PC-3 (cell line): Measurements from ENCODE around the gene AKT1. TPM values are rescaled to one million over a fixed set of nuclear protein-coding genes. Genes with fewer than 3 reads are reported as not detected.
A peak's percentile ranks its signal among the peaks of the same experiment; 100 is the strongest.

Source experiments
- ATAC-seq: fragments of 200-7000 bp; cut with Tn5 transposase; 2 replicates; pipeline ENCODE4 v1.9.1; 2020; ENCODE audit warnings: mild to moderate bottlenecking, moderate library complexity
- BruUV-seq: library from RNA; stranded (reverse); fragments of 400-500 nt; replicated peaks from 2 replicates; lab custom pipeline; 2021; lab: Mats Ljungman, UMichigan
- CTCF ChIA-PET: fragments of 300-600 bp; sonication (Branson Sonifier 250); formaldehyde crosslinking; loops from one replicate; lab custom pipeline; 2022; ENCODE audit warnings: antibody characterized with exemption; lab: Charles Lee
- POLR2A ChIA-PET: fragments of 300-600 bp; sonication (Branson Sonifier 250); formaldehyde crosslinking; loops from one replicate; lab custom pipeline; 2022; ENCODE audit warnings: antibody characterized with exemption; ENCODE audit not compliant: unreplicated experiment; lab: Charles Lee
- DNase-seq: peaks from one replicate; pipeline ENCODE4 v3.0.0-alpha.2; 2015
- H2AFZ ChIP-seq: fragments of 300-600 bp; sonication (generic); 2 replicates; pipeline ENCODE4 v1.6.0; 2016; ENCODE audit warnings: antibody characterized with exemption, low read length
- H3F3A ChIP-seq: fragments of 300-600 bp; sonication (generic); one replicate; pipeline ENCODE4 v1.6.0; 2017; ENCODE audit warnings: antibody characterized with exemption, low read length, control low read depth, mild to moderate bottlenecking; ENCODE audit not compliant: unreplicated experiment
- H3K27ac ChIP-seq: fragments of 300-600 bp; sonication (generic); 2 replicates; pipeline ENCODE4 v1.5.1; 2016; ENCODE audit warnings: mild to moderate bottlenecking, low read length
- H3K27me3 ChIP-seq: fragments of 300-600 bp; sonication (generic); 2 replicates; pipeline ENCODE4 v1.6.1; 2016; ENCODE audit warnings: low read length, mixed read lengths
- H3K36me3 ChIP-seq: fragments of 300-600 bp; sonication (generic); 2 replicates; pipeline ENCODE4 v1.6.1; 2016; ENCODE audit warnings: low read depth, mixed run types, low read length, mixed read lengths
- H3K4me1 ChIP-seq: fragments of 300-600 bp; sonication (generic); 2 replicates; pipeline ENCODE4 v1.5.1; 2016; ENCODE audit warnings: low read length; ENCODE audit not compliant: insufficient read depth
- H3K4me2 ChIP-seq: fragments of 300-600 bp; sonication (generic); 2 replicates; pipeline ENCODE4 v1.6.0; 2016; ENCODE audit warnings: low read length
- H3K4me3 ChIP-seq: fragments of 300-600 bp; sonication (generic); 2 replicates; pipeline ENCODE4 v1.5.1; 2016; ENCODE audit warnings: mild to moderate bottlenecking, low read length, mixed read lengths
- H3K79me2 ChIP-seq: fragments of 300-600 bp; sonication (generic); 2 replicates; pipeline ENCODE4 v1.6.1; 2017; ENCODE audit warnings: low read length, mixed read lengths
- H3K9ac ChIP-seq: fragments of 300-600 bp; sonication (generic); 2 replicates; pipeline ENCODE4 v1.6.0; 2016; ENCODE audit warnings: mild to moderate bottlenecking, low read length
- H3K9me2 ChIP-seq: fragments of 300-600 bp; sonication (generic); replicated peaks from 2 replicates; pipeline ENCODE4 v1.6.1; 2016; ENCODE audit warnings: mixed run types, low read length, mixed read lengths
- H3K9me3 ChIP-seq: fragments of 300-600 bp; sonication (generic); 2 replicates; pipeline ENCODE4 v1.6.1; 2016; ENCODE audit warnings: low read length, mixed read lengths
- H4K20me1 ChIP-seq: fragments of 300-600 bp; sonication (generic); 2 replicates; pipeline ENCODE4 v1.6.1; 2016; ENCODE audit warnings: low read length, mixed read lengths
- CTCF ChIP-seq: fragments of 300-600 bp; sonication (generic); conservative IDR thresholded peaks from 2 replicates; pipeline ENCODE4 v1.5.1; 2017; ENCODE audit warnings: antibody characterized with exemption, low read depth, mild to moderate bottlenecking, low read length
- EZH2 ChIP-seq: fragments of 300-600 bp; sonication (generic); IDR thresholded peaks from one replicate; pipeline ENCODE4 v1.6.1; 2017; ENCODE audit warnings: antibody characterized with exemption, mild to moderate bottlenecking, low read length; ENCODE audit not compliant: unreplicated experiment
- EZH2phosphoT487 ChIP-seq: fragments of 300-600 bp; sonication (generic); IDR thresholded peaks from 2 replicates; pipeline ENCODE4 v1.6.1; 2018; ENCODE audit warnings: mild to moderate bottlenecking, antibody characterized with exemption, low read length, borderline replicate concordance
- intact Hi-C: fragments of 100-400 bp; cut with micrococcal nuclease; formaldehyde crosslinking; loops from 2 replicates; pipeline ENCODE4 v1.9.0; 2023
- total RNA-seq: library from RNA; depleted of rRNA; stranded (reverse); fragments of >200 nt; gene quantifications from 2 replicates; pipeline ENCODE4 v1.2.3, GENCODE V29; 2014

AKT1 gene
- total RNA-seq, 1 experiment from 2014 or later = 196 TPM

GRCh38 chr14:104830781-104831180, 35.2 kb upstream of the AKT1 start:
- no peaks in the 10 kb centered on the region for H3K79me2 ChIP-seq
- POLR2A ChIA-PET = no interaction called here
- H3F3A ChIP-seq = no peaks in the 10 kb centered on the region
- peaks cover 10% of the 10 kb centered on the region for H3K4me1 ChIP-seq
- no peak for DNase-seq
- CTCF ChIA-PET = no interaction called here
- H3K4me2 ChIP-seq = no peak overlapping the region
- no peaks in the 10 kb centered on the region for H3K9me3 ChIP-seq
- BruUV-seq = no TSS peak
- H3K4me3 ChIP-seq = no peak overlapping the region
- no peaks in the 10 kb centered on the region for H3K27me3 ChIP-seq
- H3K27ac ChIP-seq = no peak overlapping the region
- no peak for ATAC-seq
- H4K20me1 ChIP-seq = no peaks in the 10 kb centered on the region
- H3K9ac ChIP-seq = no peak overlapping the region
- intact Hi-C loops = no loop called here
- no peaks in the 10 kb centered on the region for H3K36me3 ChIP-seq
- no peak for TF ChIP-seq EZH2phosphoT487
- no peak for TF ChIP-seq EZH2
- TF ChIP-seq CTCF = no peak
- no peak overlapping the region for H2AFZ ChIP-seq
- no peaks in the 10 kb centered on the region for H3K9me2 ChIP-seq

GRCh38 chr14:104827177-104828055, 31.9 kb upstream of the AKT1 start:
- peak; percentile 51 for ATAC-seq
- POLR2A ChIA-PET = interaction anchor here (0.9 kb wide), 1 partner anchor 75 kb away, joined by 18 read pairs; the partner anchor contains the start of gene SIVA1
- Histone ChIP-seq H3K4me1 (peaks cover 14% of the 10 kb centered on the region), H2AFZ (peak overlapping the region; percentile 74), H3K79me2 (no peaks in the 10 kb centered on the region), H3K27me3 (no peaks in the 10 kb centered on the region), H3F3A (no peaks in the 10 kb centered on the region), H3K9me2 (no peaks in the 10 kb centered on the region), H3K36me3 (no peaks in the 10 kb centered on the region), H3K4me3 (peak overlapping the region; percentile 61), H4K20me1 (no peaks in the 10 kb centered on the region), H3K27ac (no peak overlapping the region), H3K9ac (no peak overlapping the region), H3K9me3 (no peaks in the 10 kb centered on the region), H3K4me2 (peak overlapping the region; percentile 86)
- peak; percentile 60 for DNase-seq
- intact Hi-C loops = loop anchor here (2.0 kb wide), 1 partner anchor 37 kb away; the partner anchor contains the start of gene CEP170B
- no TSS peak for BruUV-seq
- TF ChIP-seq EZH2 = no peak
- peak; percentile 60 for TF ChIP-seq CTCF
- CTCF ChIA-PET = interaction anchor here (0.5 to 1.6 kb wide), 11 partner anchors 15 to 428 kb away, joined by 3 to 21 read pairs (median 4); partner anchors contain the start of genes SIVA1 and ZBTB42

GRCh38 chr14:104826861-104827176, 31.3 kb upstream of the AKT1 start:
- peak; percentile 2; the same call in 1 of the 2 replicates for ATAC-seq
- no peaks in the 10 kb centered on the region for H3K79me2 ChIP-seq
- H3K4me3 ChIP-seq = peak overlapping the region; percentile 61
- intact Hi-C loops = loop anchor here (1.0 to 2.0 kb wide), 3 partner anchors 10 to 59 kb away; partner anchors contain the start of gene CEP170B
- ChIA-PET CTCF (interaction anchor here (0.5 to 1.6 kb wide), 12 partner anchors 16 to 428 kb away, joined by 3 to 21 read pairs (median 4); partner anchors contain the start of genes SIVA1 and ZBTB42), POLR2A (interaction anchor here (0.9 kb wide), 1 partner anchor 74 kb away, joined by 18 read pairs; the partner anchor contains the start of gene SIVA1)
- no peaks in the 10 kb centered on the region for H4K20me1 ChIP-seq
- H3K4me1 ChIP-seq = peaks cover 14% of the 10 kb centered on the region
- no peaks in the 10 kb centered on the region for H3K9me3 ChIP-seq
- TF ChIP-seq EZH2 (no peak), CTCF (no peak), EZH2phosphoT487 (no peak)
- no peak overlapping the region for H3K27ac ChIP-seq
- H3K9ac ChIP-seq = no peak overlapping the region
- no TSS peak for BruUV-seq
- peak overlapping the region; percentile 86 for H3K4me2 ChIP-seq
- no peaks in the 10 kb centered on the region for H3K36me3 ChIP-seq
- peak overlapping the region; percentile 74 for H2AFZ ChIP-seq
- H3F3A ChIP-seq = no peaks in the 10 kb centered on the region
- DNase-seq = no peak
- H3K27me3 ChIP-seq = no peaks in the 10 kb centered on the region
- H3K9me2 ChIP-seq = no peaks in the 10 kb centered on the region
